ENCODE results near the gene NUDT2. TPM values are rescaled to one million over a fixed set of nuclear protein-coding genes. Genes with fewer than 3 reads are reported as not detected.

NUDT2 gene
- total RNA-seq, 2 donors from 2014 or later = 20.6 to 29.4 TPM

DNA sequence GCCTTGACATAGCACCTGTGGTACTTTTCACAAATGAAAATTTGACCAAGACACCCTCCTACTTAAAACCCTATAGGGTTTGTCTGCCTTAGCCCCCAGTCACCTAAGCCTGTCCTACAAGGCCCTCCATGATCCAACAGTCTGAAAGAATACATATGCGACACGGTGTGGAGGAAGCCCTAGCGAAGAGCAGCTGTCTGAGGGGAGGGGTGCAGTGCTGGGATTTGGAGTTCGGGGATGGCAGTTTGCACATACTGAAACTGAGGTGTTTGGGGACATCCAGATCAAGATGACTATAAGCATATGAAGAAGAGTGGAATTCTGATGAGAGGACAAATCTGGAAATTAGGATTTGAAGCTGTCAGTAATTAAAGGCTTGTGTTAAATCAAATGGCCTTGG lies 54.5 kb downstream of the NUDT2 start:
- H3K9me3 Mint-ChIP-seq = no peaks in the 10 kb centered on the region
- TF ChIP-seq, protein P1, sequence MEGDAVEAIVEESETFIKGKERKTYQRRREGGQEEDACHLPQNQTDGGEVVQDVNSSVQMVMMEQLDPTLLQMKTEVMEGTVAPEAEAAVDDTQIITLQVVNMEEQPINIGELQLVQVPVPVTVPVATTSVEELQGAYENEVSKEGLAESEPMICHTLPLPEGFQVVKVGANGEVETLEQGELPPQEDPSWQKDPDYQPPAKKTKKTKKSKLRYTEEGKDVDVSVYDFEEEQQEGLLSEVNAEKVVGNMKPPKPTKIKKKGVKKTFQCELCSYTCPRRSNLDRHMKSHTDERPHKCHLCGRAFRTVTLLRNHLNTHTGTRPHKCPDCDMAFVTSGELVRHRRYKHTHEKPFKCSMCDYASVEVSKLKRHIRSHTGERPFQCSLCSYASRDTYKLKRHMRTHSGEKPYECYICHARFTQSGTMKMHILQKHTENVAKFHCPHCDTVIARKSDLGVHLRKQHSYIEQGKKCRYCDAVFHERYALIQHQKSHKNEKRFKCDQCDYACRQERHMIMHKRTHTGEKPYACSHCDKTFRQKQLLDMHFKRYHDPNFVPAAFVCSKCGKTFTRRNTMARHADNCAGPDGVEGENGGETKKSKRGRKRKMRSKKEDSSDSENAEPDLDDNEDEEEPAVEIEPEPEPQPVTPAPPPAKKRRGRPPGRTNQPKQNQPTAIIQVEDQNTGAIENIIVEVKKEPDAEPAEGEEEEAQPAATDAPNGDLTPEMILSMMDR (conservative IDR thresholded peaks at IDR 0.05) = no peak
- no peak for DNase-seq
- peaks cover 10% of the 10 kb centered on the region for H3K4me1 Mint-ChIP-seq
- H3K27ac Mint-ChIP-seq = no peak overlapping the region
- H3K4me3 Mint-ChIP-seq = no peak overlapping the region
- Histone ChIP-seq H3K27ac (ENCODE audit: low read depth, low read length) (no peak overlapping the region), H3K4me1 (ENCODE audit: control insufficient read depth, insufficient read depth, low read length) (no peaks in the 10 kb centered on the region), H3K9ac (ENCODE audit: extremely low read depth, low read length, poor library complexity, severe bottlenecking) (no peak overlapping the region), H3K9me3 (ENCODE audit: control insufficient read depth, low read length) (no peaks in the 10 kb centered on the region), H3K36me3 (ENCODE audit: control insufficient read depth, insufficient read depth, low read length) (no peaks in the 10 kb centered on the region), H3K27me3 (ENCODE audit: control insufficient read depth, insufficient read depth, low read length, poor library complexity, severe bottlenecking) (peaks cover 48% of the 10 kb centered on the region), H3K4me3 (ENCODE audit: low read length) (no peak overlapping the region)
- H3K36me3 Mint-ChIP-seq (ENCODE audit: low read depth) = no peaks in the 10 kb centered on the region
- WGBS, 2 experiments (ENCODE audit: insufficient coverage in 1 of 2, insufficient read length in 1 of 2) = 90 to 94% methylated on average over 3 to 4 of the region's 4 CpGs
- H3K27me3 Mint-ChIP-seq (ENCODE audit: insufficient read depth) = peaks cover 55% of the 10 kb centered on the region

DNA sequence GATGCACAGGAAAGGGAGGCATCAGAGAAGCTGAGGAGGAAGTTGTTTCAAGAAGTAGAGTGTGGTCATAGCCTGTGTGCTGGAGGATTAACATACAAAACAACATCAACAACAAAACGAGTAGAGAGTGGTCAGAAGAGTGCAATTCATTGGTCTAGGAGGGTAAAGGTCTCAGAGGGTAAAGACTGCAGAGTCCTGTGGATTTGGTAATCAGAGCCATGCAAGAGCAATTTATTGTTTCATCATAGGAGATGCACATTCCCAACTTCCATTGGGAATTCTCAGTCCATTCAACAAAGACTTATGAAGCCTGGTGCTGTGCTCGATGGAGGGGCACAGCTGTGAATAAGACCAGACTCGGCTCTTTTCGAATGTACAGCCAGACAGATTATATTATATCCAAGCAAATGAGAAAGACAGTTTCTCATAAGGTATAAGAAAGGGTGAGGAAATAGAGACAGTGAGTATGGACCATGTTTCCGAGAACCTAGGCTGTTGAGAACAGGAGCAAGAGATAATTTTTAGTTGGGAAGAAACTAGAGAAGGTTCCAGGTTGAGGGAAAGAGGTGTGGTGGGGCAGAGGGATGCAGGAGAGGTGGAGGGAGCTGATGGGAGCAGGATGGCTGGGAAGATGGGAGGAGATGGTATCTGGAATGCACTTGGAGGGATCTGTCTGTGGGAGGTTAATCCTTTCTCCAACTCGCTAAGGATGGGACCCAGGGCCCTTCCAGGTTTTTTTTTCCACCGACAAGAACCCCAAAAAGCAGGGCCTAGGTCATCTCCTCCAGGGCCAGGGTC lies 55.2 kb downstream of the NUDT2 start:
- Histone ChIP-seq H3K27ac (ENCODE audit: low read depth, low read length) (no peak overlapping the region), H3K9me3 (ENCODE audit: control insufficient read depth, low read length) (no peaks in the 10 kb centered on the region), H3K27me3 (ENCODE audit: control insufficient read depth, insufficient read depth, low read length, poor library complexity, severe bottlenecking) (peaks cover 48% of the 10 kb centered on the region), H3K36me3 (ENCODE audit: control insufficient read depth, insufficient read depth, low read length) (no peaks in the 10 kb centered on the region), H3K4me1 (ENCODE audit: control insufficient read depth, insufficient read depth, low read length) (no peaks in the 10 kb centered on the region), H3K4me3 (ENCODE audit: low read length) (no peak overlapping the region), H3K9ac (ENCODE audit: extremely low read depth, low read length, poor library complexity, severe bottlenecking) (no peak overlapping the region)
- TF ChIP-seq, protein P1 (conservative IDR thresholded peaks at IDR 0.05) = no peak
- WGBS, 2 experiments (ENCODE audit: insufficient coverage in 1 of 2, insufficient read length in 1 of 2) = 90 to 93% methylated on average over 1 to 7 of the region's 7 CpGs
- Mint-ChIP-seq H3K36me3 (ENCODE audit: low read depth) (no peaks in the 10 kb centered on the region), H3K4me3 (no peak overlapping the region), H3K27me3 (ENCODE audit: insufficient read depth) (peaks cover 57% of the 10 kb centered on the region), H3K27ac (no peak overlapping the region), H3K4me1 (peaks cover 8% of the 10 kb centered on the region), H3K9me3 (no peaks in the 10 kb centered on the region)
- peak; percentile 15 for DNase-seq

DNA sequence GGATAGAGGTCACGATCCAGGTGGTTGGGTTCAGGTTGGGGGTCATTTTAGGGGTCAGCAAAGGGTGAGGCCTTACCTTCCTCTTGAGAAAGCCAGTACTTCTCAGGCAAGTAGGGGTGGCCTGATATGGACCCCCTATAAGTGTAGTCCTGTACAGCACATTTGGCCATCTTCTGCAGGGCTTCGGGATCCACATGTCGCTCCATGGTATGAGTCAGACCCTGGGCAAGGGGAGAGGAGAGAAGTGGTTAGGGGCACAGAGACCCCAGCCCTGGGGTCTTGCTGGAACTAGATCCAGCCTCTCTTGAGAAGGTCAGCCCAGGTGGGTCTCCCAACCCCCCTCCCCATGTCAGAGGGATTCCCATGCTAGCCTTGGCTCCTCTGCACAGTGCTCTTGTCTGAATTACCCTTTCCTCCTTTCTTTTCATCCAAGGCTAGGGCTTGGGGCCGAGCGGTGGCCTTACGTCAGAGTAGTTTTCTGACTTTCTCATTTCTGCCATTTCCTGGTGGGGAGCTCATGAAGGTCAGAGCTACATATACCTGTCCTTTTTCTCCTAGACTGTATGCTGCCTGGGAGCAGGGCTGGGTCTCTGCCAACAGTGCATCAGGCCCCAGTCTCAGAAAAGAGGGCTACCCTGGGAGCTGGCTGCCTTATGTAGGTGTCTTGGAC lies 56.3 kb downstream of the NUDT2 start:
- Histone ChIP-seq H3K4me1 (ENCODE audit: control insufficient read depth, insufficient read depth, low read length) (no peaks in the 10 kb centered on the region), H3K4me3 (ENCODE audit: low read length) (no peak overlapping the region), H3K9me3 (ENCODE audit: control insufficient read depth, low read length) (no peaks in the 10 kb centered on the region), H3K9ac (ENCODE audit: extremely low read depth, low read length, poor library complexity, severe bottlenecking) (no peak overlapping the region), H3K27me3 (ENCODE audit: control insufficient read depth, insufficient read depth, low read length, poor library complexity, severe bottlenecking) (peaks cover 40% of the 10 kb centered on the region), H3K36me3 (ENCODE audit: control insufficient read depth, insufficient read depth, low read length) (no peaks in the 10 kb centered on the region), H3K27ac (ENCODE audit: low read depth, low read length) (no peak overlapping the region)
- TF ChIP-seq, protein P1 (conservative IDR thresholded peaks at IDR 0.05) = no peak
- no peak overlapping the region for H3K4me3 Mint-ChIP-seq
- H3K9me3 Mint-ChIP-seq = no peaks in the 10 kb centered on the region
- WGBS, 2 experiments (ENCODE audit: insufficient coverage in 1 of 2, insufficient read length in 1 of 2) = 91 to 97% methylated on average over 5 to 6 of the region's 6 CpGs
- H3K27ac Mint-ChIP-seq = no peak overlapping the region
- peak; percentile 14 for DNase-seq
- peaks cover 5% of the 10 kb centered on the region for H3K4me1 Mint-ChIP-seq
- peaks cover 49% of the 10 kb centered on the region for H3K27me3 Mint-ChIP-seq (ENCODE audit: insufficient read depth)
- H3K36me3 Mint-ChIP-seq (ENCODE audit: low read depth) = no peaks in the 10 kb centered on the region

All from endodermal cell (in vitro differentiated cells).